ENCODE results near the gene ZNF646.

- TF ChIP-seq, protein P1, sequence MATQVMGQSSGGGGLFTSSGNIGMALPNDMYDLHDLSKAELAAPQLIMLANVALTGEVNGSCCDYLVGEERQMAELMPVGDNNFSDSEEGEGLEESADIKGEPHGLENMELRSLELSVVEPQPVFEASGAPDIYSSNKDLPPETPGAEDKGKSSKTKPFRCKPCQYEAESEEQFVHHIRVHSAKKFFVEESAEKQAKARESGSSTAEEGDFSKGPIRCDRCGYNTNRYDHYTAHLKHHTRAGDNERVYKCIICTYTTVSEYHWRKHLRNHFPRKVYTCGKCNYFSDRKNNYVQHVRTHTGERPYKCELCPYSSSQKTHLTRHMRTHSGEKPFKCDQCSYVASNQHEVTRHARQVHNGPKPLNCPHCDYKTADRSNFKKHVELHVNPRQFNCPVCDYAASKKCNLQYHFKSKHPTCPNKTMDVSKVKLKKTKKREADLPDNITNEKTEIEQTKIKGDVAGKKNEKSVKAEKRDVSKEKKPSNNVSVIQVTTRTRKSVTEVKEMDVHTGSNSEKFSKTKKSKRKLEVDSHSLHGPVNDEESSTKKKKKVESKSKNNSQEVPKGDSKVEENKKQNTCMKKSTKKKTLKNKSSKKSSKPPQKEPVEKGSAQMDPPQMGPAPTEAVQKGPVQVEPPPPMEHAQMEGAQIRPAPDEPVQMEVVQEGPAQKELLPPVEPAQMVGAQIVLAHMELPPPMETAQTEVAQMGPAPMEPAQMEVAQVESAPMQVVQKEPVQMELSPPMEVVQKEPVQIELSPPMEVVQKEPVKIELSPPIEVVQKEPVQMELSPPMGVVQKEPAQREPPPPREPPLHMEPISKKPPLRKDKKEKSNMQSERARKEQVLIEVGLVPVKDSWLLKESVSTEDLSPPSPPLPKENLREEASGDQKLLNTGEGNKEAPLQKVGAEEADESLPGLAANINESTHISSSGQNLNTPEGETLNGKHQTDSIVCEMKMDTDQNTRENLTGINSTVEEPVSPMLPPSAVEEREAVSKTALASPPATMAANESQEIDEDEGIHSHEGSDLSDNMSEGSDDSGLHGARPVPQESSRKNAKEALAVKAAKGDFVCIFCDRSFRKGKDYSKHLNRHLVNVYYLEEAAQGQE (IDR thresholded peaks at IDR 0.05; ENCODE audit: insufficient replicate concordance, low read depth), result no peak
- TF ChIP-seq, protein P2, sequence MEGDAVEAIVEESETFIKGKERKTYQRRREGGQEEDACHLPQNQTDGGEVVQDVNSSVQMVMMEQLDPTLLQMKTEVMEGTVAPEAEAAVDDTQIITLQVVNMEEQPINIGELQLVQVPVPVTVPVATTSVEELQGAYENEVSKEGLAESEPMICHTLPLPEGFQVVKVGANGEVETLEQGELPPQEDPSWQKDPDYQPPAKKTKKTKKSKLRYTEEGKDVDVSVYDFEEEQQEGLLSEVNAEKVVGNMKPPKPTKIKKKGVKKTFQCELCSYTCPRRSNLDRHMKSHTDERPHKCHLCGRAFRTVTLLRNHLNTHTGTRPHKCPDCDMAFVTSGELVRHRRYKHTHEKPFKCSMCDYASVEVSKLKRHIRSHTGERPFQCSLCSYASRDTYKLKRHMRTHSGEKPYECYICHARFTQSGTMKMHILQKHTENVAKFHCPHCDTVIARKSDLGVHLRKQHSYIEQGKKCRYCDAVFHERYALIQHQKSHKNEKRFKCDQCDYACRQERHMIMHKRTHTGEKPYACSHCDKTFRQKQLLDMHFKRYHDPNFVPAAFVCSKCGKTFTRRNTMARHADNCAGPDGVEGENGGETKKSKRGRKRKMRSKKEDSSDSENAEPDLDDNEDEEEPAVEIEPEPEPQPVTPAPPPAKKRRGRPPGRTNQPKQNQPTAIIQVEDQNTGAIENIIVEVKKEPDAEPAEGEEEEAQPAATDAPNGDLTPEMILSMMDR (IDR thresholded peaks at IDR 0.05; ENCODE audit: insufficient read depth, low read length), result no peak
These were observed 23.8 kb upstream of the ZNF646 start for GRCh38 chr16:31050280-31051030.
